HepG2 (cell line): ENCODE measurements around the gene SLC15A3. TPM values are rescaled to one million over a fixed set of nuclear protein-coding genes. Genes with fewer than 3 reads are reported as not detected.

Source experiments
- BRD4 ChIP-seq: sonication (generic); formaldehyde crosslinking; IDR thresholded peaks from 2 replicates; pipeline ENCODE4 v1.4.0; 2020; ENCODE audit warnings: missing genetic modification reagents
- FOXP4 ChIP-seq: sonication (generic); formaldehyde crosslinking; IDR thresholded peaks from 2 replicates; pipeline ENCODE4 v1.4.0; 2020; ENCODE audit warnings: missing genetic modification reagents
- HMG20A ChIP-seq: IDR thresholded peaks from 2 replicates; pipeline ENCODE4 v1.6.1; 2016; ENCODE audit warnings: borderline replicate concordance
- HOXA5 ChIP-seq: sonication (generic); formaldehyde crosslinking; IDR thresholded peaks from 2 replicates; pipeline ENCODE4 v1.4.0; 2020; ENCODE audit warnings: missing genetic modification reagents
- IKZF1 ChIP-seq: fragments of 450-650 bp; IDR thresholded peaks from 2 replicates; pipeline ENCODE4 v1.7.1; 2016
- NAIF1 ChIP-seq: sonication (generic); formaldehyde crosslinking; IDR thresholded peaks from 2 replicates; pipeline ENCODE4 v1.5.0; 2020; ENCODE audit warnings: mild to moderate bottlenecking, missing genetic modification reagents, borderline replicate concordance
- NKX3-1 ChIP-seq: sonication (generic); formaldehyde crosslinking; IDR thresholded peaks from 2 replicates; pipeline ENCODE4 v1.5.0; 2020; ENCODE audit warnings: missing genetic modification reagents
- SETDB1 ChIP-seq: sonication (generic); formaldehyde crosslinking; IDR thresholded peaks from 2 replicates; pipeline ENCODE4 v1.5.1; 2020; ENCODE audit warnings: missing genetic modification reagents, mild to moderate bottlenecking, borderline replicate concordance
- SMAD1 ChIP-seq: sonication (generic); formaldehyde crosslinking; IDR thresholded peaks from 2 replicates; pipeline ENCODE4 v1.4.0; 2020; ENCODE audit warnings: missing genetic modification reagents, low read depth, mild to moderate bottlenecking, borderline replicate concordance
- SNAI1 ChIP-seq: sonication (generic); formaldehyde crosslinking; IDR thresholded peaks from 2 replicates; pipeline ENCODE4 v1.5.0; 2020; ENCODE audit warnings: mild to moderate bottlenecking, missing genetic modification reagents, borderline replicate concordance
- SP4 ChIP-seq: sonication (generic); formaldehyde crosslinking; IDR thresholded peaks from 2 replicates; pipeline ENCODE4 v1.8.1; 2023; ENCODE audit warnings: mild to moderate bottlenecking, missing genetic modification reagents
- SYNCRIP ChIP-seq: fragments of 200-400 bp; formaldehyde crosslinking; IDR thresholded peaks from 2 replicates; pipeline ENCODE4 v1.6.1; 2018; ENCODE audit warnings: mild to moderate bottlenecking, low read depth, low read length; ENCODE audit not compliant: insufficient read depth
- ZFP36L1 ChIP-seq: sonication (generic); formaldehyde crosslinking; IDR thresholded peaks from 2 replicates; pipeline ENCODE4 v1.8.0; 2022; ENCODE audit warnings: mild to moderate bottlenecking, missing genetic modification reagents, moderate library complexity
- ZFY ChIP-seq: sonication (generic); formaldehyde crosslinking; IDR thresholded peaks from 2 replicates; pipeline ENCODE4 v1.4.0; 2020; ENCODE audit warnings: missing genetic modification reagents
- ZNF263 ChIP-seq: sonication (generic); formaldehyde crosslinking; IDR thresholded peaks from 2 replicates; pipeline ENCODE4 v1.4.0; 2020; ENCODE audit warnings: missing genetic modification reagents
- ZNF276 ChIP-seq: sonication (generic); formaldehyde crosslinking; IDR thresholded peaks from 2 replicates; pipeline ENCODE4 v1.4.0; 2020; ENCODE audit warnings: mild to moderate bottlenecking, low read depth, missing genetic modification reagents
- ZNF451 ChIP-seq: sonication (generic); formaldehyde crosslinking; IDR thresholded peaks from 2 replicates; pipeline ENCODE4 v1.5.0; 2020; ENCODE audit warnings: mild to moderate bottlenecking, missing genetic modification reagents
- ZNF484 ChIP-seq: sonication (generic); formaldehyde crosslinking; IDR thresholded peaks from 2 replicates; pipeline ENCODE4 v1.5.1; 2020; ENCODE audit warnings: mild to moderate bottlenecking, low read depth, missing genetic modification reagents, borderline replicate concordance
- ZNF552 ChIP-seq: sonication (generic); formaldehyde crosslinking; IDR thresholded peaks from 2 replicates; pipeline ENCODE4 v1.9.0; 2022; ENCODE audit warnings: missing genetic modification reagents, mild to moderate bottlenecking, borderline replicate concordance
- ZNF557 ChIP-seq: sonication (generic); formaldehyde crosslinking; IDR thresholded peaks from 2 replicates; pipeline ENCODE4 v1.4.0; 2020; ENCODE audit warnings: missing genetic modification reagents
- ZNF563 ChIP-seq: sonication (generic); formaldehyde crosslinking; IDR thresholded peaks from 2 replicates; pipeline ENCODE4 v1.8.0; 2022; ENCODE audit warnings: mild to moderate bottlenecking, moderate library complexity, missing genetic modification reagents
- ZNF746 ChIP-seq: sonication (generic); formaldehyde crosslinking; IDR thresholded peaks from 2 replicates; pipeline ENCODE4 v1.8.0; 2022; ENCODE audit warnings: mild to moderate bottlenecking, missing genetic modification reagents
- ZNF75D ChIP-seq: sonication (generic); formaldehyde crosslinking; IDR thresholded peaks from 2 replicates; pipeline ENCODE4 v1.8.1; 2023; ENCODE audit warnings: missing genetic modification reagents, mild to moderate bottlenecking, borderline replicate concordance
- ZNF761 ChIP-seq: sonication (generic); formaldehyde crosslinking; conservative IDR thresholded peaks from 2 replicates; pipeline ENCODE4 v1.4.0; 2020; ENCODE audit warnings: mild to moderate bottlenecking, missing genetic modification reagents
- ZNF772 ChIP-seq: sonication (generic); formaldehyde crosslinking; IDR thresholded peaks from 2 replicates; pipeline ENCODE4 v1.5.0; 2020; ENCODE audit warnings: mild to moderate bottlenecking, missing genetic modification reagents
- ZNF788 ChIP-seq: sonication (generic); formaldehyde crosslinking; IDR thresholded peaks from 2 replicates; pipeline ENCODE4 v1.5.0; 2020; ENCODE audit warnings: mild to moderate bottlenecking, missing genetic modification reagents, borderline replicate concordance
- polyA plus RNA-seq, 8 experiments: library from polyadenylated mRNA; depleted of rRNA in 3 of 8; stranded (reverse) in 7 of 8; unstranded in 1 of 8; fragments of >200 nt; fragmentation: Illumina TruSeq in 4 of 8; extraction: Trizol in 4 of 8; gene quantifications; 2 replicates each; pipeline versions ENCODE4 v1.2.1 to v1.2.3, GENCODE V29; 2011 to 2016; ENCODE audit warnings: low read depth in 4 of 8, missing spikeins in 1 of 8, mixed read lengths in 1 of 8; ENCODE audit not compliant: insufficient read depth in 1 of 8
- total RNA-seq, 5 experiments: library from RNA; depleted of rRNA; stranded (reverse); fragments of >200 nt; fragmentation: Illumina TruSeq; extraction: Trizol; gene quantifications; 2 replicates each; pipeline ENCODE4 v1.2.3, GENCODE V29; 2016; ENCODE audit warnings: low read depth in 1 of 5
- TF ChIP-seq, protein P1 (sequence below): sonication (generic); formaldehyde crosslinking; IDR thresholded peaks from 2 replicates; pipeline ENCODE4 v1.5.0; 2020; ENCODE audit warnings: missing genetic modification reagents, mild to moderate bottlenecking, borderline replicate concordance

Gene SLC15A3
- total and polyA plus RNA-seq, 2 of the 13 experiments (the other 11 are each of a cell fraction or from before 2014, with no cell fraction given) = 0.45 to 0.77 TPM

DNA sequence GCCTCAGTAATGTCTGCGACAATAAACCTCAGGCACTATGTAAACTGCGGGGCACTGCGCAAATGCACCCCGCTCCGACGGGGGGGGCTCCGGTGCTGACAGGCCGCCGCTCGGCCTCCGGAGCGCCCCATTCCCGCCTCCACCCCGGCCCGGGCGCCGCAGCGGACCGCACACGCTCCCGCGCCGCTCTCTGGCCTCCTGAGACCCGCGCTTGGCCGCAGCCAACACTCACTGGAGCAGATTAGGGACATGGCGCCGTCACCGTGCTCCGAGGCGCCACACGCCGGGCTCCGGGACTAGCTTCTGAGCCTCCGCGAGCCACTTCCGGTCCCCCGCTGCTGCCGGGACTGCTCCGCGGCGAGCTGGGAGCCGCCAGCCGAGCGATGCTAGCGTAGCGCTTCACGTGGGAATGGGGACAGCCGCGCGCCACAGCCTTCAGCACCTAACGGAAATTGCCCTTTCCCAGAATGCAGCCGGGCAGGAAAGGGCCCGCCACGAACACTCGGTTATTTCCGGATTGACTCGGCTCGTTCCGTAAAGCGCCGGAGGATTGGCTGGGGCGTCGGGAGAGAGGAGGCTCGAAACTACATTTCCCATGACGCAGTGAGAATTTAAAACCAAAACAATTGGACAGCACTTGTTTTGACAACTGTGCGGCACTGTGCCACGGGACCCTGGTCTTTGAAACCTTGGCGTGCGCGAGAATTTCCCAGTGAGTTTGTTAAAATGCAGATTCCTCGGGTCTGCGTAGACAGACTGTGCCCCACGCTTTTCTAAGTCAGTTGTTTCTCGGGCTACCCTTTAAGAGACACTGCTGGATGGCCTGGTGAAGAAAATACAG is 45.6 kb downstream of the SLC15A3 start, which contains the start of gene PRPF19 (continued):
- TF ChIP-seq ZFP36L1 (CRISPR knock-in tag) (no peak), ZFY (peak; percentile 80), ZNF451 (CRISPR knock-in tag) (peak; percentile 72; the same call in 1 of the 2 replicates), NAIF1 (peak; percentile 92), HMG20A (CRISPR knock-in tag) (no peak), ZNF563 (CRISPR knock-in tag) (peak; percentile 88; the same call in 1 of the 2 replicates), ZNF761 (CRISPR knock-in tag) (peak; percentile 83; the same call in 1 of the 2 replicates), ZNF484 (CRISPR knock-in tag) (no peak), SYNCRIP (no peak), SP4 (CRISPR knock-in tag) (peak; percentile 59; the same call in 1 of the 2 replicates), ZNF746 (CRISPR knock-in tag) (no peak), SMAD1 (CRISPR knock-in tag) (0 out of 2 replicates have a peak, but pooled peaks have one; percentile 33), FOXP4 (CRISPR knock-in tag) (no peak), ZNF772 (CRISPR knock-in tag) (peak; percentile 84), BRD4 (CRISPR knock-in tag) (no peak), NKX3-1 (CRISPR knock-in tag) (no peak), ZNF276 (0 out of 2 replicates have a peak, but pooled peaks have one; percentile 48), IKZF1 (no peak), SNAI1 (CRISPR knock-in tag) (no peak), ZNF552 (CRISPR knock-in tag) (peak; percentile 44; the same call in 1 of the 2 replicates), HOXA5 (CRISPR knock-in tag) (peak; percentile 37; the same call in 1 of the 2 replicates), ZNF75D (CRISPR knock-in tag) (no peak), ZNF788 (peak; percentile 76; the same call in 1 of the 2 replicates), ZNF263 (CRISPR knock-in tag) (no peak), ZNF557 (CRISPR knock-in tag) (no peak), SETDB1 (CRISPR knock-in tag) (no peak; the same call in 1 of the 2 replicates)
- TF ChIP-seq, protein P1, sequence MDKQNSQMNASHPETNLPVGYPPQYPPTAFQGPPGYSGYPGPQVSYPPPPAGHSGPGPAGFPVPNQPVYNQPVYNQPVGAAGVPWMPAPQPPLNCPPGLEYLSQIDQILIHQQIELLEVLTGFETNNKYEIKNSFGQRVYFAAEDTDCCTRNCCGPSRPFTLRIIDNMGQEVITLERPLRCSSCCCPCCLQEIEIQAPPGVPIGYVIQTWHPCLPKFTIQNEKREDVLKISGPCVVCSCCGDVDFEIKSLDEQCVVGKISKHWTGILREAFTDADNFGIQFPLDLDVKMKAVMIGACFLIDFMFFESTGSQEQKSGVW (CRISPR knock-in tag) = no peak
